ENCODE data around the gene UQCRQ.

- TF ChIP-seq POLR2AphosphoS5 (IDR thresholded peaks at IDR 0.05; ENCODE audit: low read depth, low read length) (no peak), POLR2A (IDR thresholded peaks at IDR 0.05; ENCODE audit: low read depth, low read length) (no peak), TAF1 (IDR thresholded peaks at IDR 0.05; ENCODE audit: borderline replicate concordance, low read depth, low read length) (no peak)
Observed at GRCh38 chr5:132876020-132876759, 9.7 kb downstream of the UQCRQ start.
